Naive thymus-derived CD8-positive, alpha-beta T cell (primary cell): ENCODE results near the gene STAG1. TPM values are rescaled to one million over a fixed set of nuclear protein-coding genes. Genes with fewer than 3 reads are reported as not detected.

Source experiments
- polyA plus RNA-seq, 3 donors: library from polyadenylated mRNA; unstranded; fragments of 300-500 nt; fragmentation: Illumina TruSeq; gene quantifications; one replicate each; pipeline ENCODE4 v1.2.3, GENCODE V29; 2021
- total RNA-seq, 8 experiments: library from RNA in 2 of 8; stranded (reverse) in 2 of 8; gene quantifications; one replicate each; pipeline ENCODE4 v1.2.3 and lab custom pipeline; 2021 to 2026

Gene STAG1
- total and polyA plus RNA-seq, 5 experiments from 2014 or later = 15.1 to 51.2 (median 17.5) TPM

Other genes starting within 250 kb of the STAG1 start
- not detected for gene SLC35G2, start 66.7 kb upstream of the STAG1 start, total RNA-seq
- gene SLC35G2, start 66.7 kb upstream of the STAG1 start, polyA plus RNA-seq = 1 to 10 TPM in 1 of 3 donors, under 1 TPM in 1, not detected in 1; 0.16 to 1.2 TPM
- 10 to 100 TPM; 52.6 to 62.2 TPM for gene NCK1, start 109.8 kb upstream of the STAG1 start, total RNA-seq
- 10 to 100 TPM; 36.1 to 44.3 (median 37.7) TPM for gene NCK1, start 109.8 kb upstream of the STAG1 start, polyA plus RNA-seq
- gene IL20RB, start 205.6 kb upstream of the STAG1 start, total RNA-seq = 1 to 10 TPM; 3.6 to 3.9 TPM
- under 1 TPM in 1 of 3 donors, not detected in 2; 0.68 TPM for gene IL20RB, start 205.6 kb upstream of the STAG1 start, polyA plus RNA-seq